ENCODE data around the gene TENT5A. TPM values are rescaled to one million over a fixed set of nuclear protein-coding genes. Genes with fewer than 3 reads are reported as not detected.
"Not testable (repeated sequence)": the region's sequence is repeated elsewhere in the genome, so short reads cannot be mapped to it uniquely, and the experiment has no call there.

TENT5A gene
- total RNA-seq: 6.9 and 7.5 TPM in 2 replicates

- no peak for DNase-seq (ENCODE audit: low read depth, low spot score)
Measured at GRCh38 chr6:81752084-81752920, at the start of gene TENT5A. TENT5A (minus strand) TSS chr6:81752681; CDS start chr6:81752141, 540 bp downstream.

GRCh38 chr6:81801489-81801888 lies 49.0 kb upstream of the TENT5A start:
- DNase-seq (ENCODE audit: low read depth, low spot score): no peak

- DNase-seq (ENCODE audit: low read depth, low spot score): no peak
Measured at GRCh38 chr6:81800666-81801065, 48.2 kb upstream of the TENT5A start.

GRCh38 chr6:81799323-81799722 lies 46.8 kb upstream of the TENT5A start:
- DNase-seq (ENCODE audit: low read depth, low spot score): no peak

- peak; percentile 26 for DNase-seq (ENCODE audit: low read depth, low spot score)
Measured at GRCh38 chr6:81797591-81797990, 45.1 kb upstream of the TENT5A start.

- DNase-seq (ENCODE audit: low read depth, low spot score): no peak
Measured at GRCh38 chr6:81795890-81796289, 43.4 kb upstream of the TENT5A start.

GRCh38 chr6:81793821-81794475 lies 41.5 kb upstream of the TENT5A start:
- no peak for DNase-seq (ENCODE audit: low read depth, low spot score)

GRCh38 chr6:81792826-81793225 lies 40.3 kb upstream of the TENT5A start:
- DNase-seq (ENCODE audit: low read depth, low spot score): no peak

- DNase-seq (ENCODE audit: low read depth, low spot score): no peak
Measured at GRCh38 chr6:81791756-81792155, 39.3 kb upstream of the TENT5A start.

GRCh38 chr6:81790034-81790433 lies 37.6 kb upstream of the TENT5A start:
- no peak for DNase-seq (ENCODE audit: low read depth, low spot score)

- no peak for DNase-seq (ENCODE audit: low read depth, low spot score)
Measured at GRCh38 chr6:81789291-81789690, 36.8 kb upstream of the TENT5A start.

- DNase-seq (ENCODE audit: low read depth, low spot score): no peak
Measured at GRCh38 chr6:81788748-81789147, 36.3 kb upstream of the TENT5A start.

GRCh38 chr6:81787313-81788068 lies 35.0 kb upstream of the TENT5A start:
- DNase-seq (ENCODE audit: low read depth, low spot score): no peak

- DNase-seq (ENCODE audit: low read depth, low spot score): no peak
Measured at GRCh38 chr6:81786150-81786549, 33.7 kb upstream of the TENT5A start.

GRCh38 chr6:81785377-81785776 lies 32.9 kb upstream of the TENT5A start:
- DNase-seq (ENCODE audit: low read depth, low spot score): no peak

GRCh38 chr6:81783893-81784292 lies 31.4 kb upstream of the TENT5A start:
- no peak for DNase-seq (ENCODE audit: low read depth, low spot score)

- no peak for DNase-seq (ENCODE audit: low read depth, low spot score)
Measured at GRCh38 chr6:81781624-81782023, 29.1 kb upstream of the TENT5A start.

GRCh38 chr6:81777586-81778268 lies 25.2 kb upstream of the TENT5A start:
- no peak for DNase-seq (ENCODE audit: low read depth, low spot score)

- not testable (repeated sequence) for DNase-seq (ENCODE audit: low read depth, low spot score)
Measured at GRCh38 chr6:81776219-81776618, 23.7 kb upstream of the TENT5A start.

- DNase-seq (ENCODE audit: low read depth, low spot score): no peak
Measured at GRCh38 chr6:81774542-81774941, 22.1 kb upstream of the TENT5A start.

- DNase-seq (ENCODE audit: low read depth, low spot score): no peak
Measured at GRCh38 chr6:81773887-81774286, 21.4 kb upstream of the TENT5A start.

GRCh38 chr6:81772741-81773140 lies 20.3 kb upstream of the TENT5A start:
- DNase-seq (ENCODE audit: low read depth, low spot score): no peak
